ENCODE results near the gene TLCD4.
"Not testable (repeated sequence)": the region's sequence is repeated elsewhere in the genome, so short reads cannot be mapped to it uniquely, and the experiment has no call there.

Gene TLCD4

DNA sequence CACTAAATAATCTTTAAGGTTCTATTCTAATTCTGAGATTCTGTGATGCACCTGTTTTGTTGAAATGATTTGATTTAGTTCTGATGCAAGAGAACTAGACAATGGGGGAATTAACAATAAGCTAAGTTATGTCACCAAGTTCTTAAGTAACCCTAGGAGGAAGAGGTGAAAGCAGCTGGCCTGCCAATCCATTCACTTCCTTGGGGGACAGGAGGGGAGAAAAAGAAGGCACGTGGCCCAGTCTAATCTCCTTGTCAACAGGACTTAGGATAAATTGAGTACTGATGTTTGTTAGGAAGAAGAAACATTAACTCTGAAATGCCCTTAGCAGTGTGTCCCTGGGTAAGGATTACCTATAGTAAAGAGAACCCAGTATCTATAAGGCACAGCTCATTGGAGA lies 36.9 kb downstream of the TLCD4 start:
- DNase-seq (ENCODE audit: low spot score) = no peak

DNA sequence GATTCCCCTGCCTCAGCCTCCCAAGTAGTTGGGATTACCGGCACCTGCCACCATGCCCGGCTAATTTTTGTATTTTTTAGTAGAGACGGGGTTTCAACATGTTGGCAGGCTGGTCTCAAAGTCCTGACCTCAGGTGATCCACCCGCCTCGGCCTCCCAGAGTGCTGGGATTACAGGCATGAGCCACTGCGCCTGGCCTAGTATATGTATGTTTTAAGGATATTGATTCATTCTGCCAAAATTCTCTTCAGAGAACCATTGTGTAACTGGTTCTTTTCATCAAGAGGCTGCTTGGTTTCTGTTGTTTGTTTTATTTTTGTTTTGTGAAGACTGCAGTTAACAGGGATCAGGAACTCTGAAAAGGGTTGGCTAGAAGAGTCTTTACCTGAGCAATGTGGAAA lies 48.4 kb downstream of the TLCD4 start:
- DNase-seq (ENCODE audit: low spot score) = not testable (repeated sequence)
